IMR-90 (cell line): ENCODE data around the gene SH3TC1. TPM values are rescaled to one million over a fixed set of nuclear protein-coding genes. Genes with fewer than 3 reads are reported as not detected.

Source experiments
- ATAC-seq: fragments of 200-7000 bp; cut with Tn5 transposase; 2 replicates; pipeline ENCODE4 v1.9.1; 2020; ENCODE audit warnings: low read depth, mild to moderate bottlenecking, moderate library complexity
- BruUV-seq: library from RNA; stranded (reverse); fragments of 400-500 nt; replicated peaks from 2 replicates; lab custom pipeline; 2021; lab: Mats Ljungman, UMichigan
- CTCF ChIA-PET: fragments of 300-600 bp; formaldehyde crosslinking; extraction: SDS; loops from one replicate; lab custom pipeline; 2021; ENCODE audit warnings: antibody characterized with exemption; lab: Yijun Ruan, JAX
- POLR2A ChIA-PET: fragments of 300-600 bp; sonication (Branson Sonifier 250); formaldehyde crosslinking; loops from one replicate; lab custom pipeline; 2022; ENCODE audit warnings: antibody characterized with exemption; ENCODE audit not compliant: unreplicated experiment; lab: Charles Lee
- DNase-seq: peaks from one replicate; pipeline ENCODE4 v3.0.0; 2013
- H2AFZ ChIP-seq: replicated peaks from 2 replicates; pipeline ENCODE3; 2013; ENCODE audit warnings: low read length, mild to moderate bottlenecking; ENCODE audit not compliant: poor library complexity
- H2AK5ac ChIP-seq: 2 replicates; pipeline ENCODE4 v1.6.1; 2013; ENCODE audit warnings: low read depth, low read length, inconsistent platforms
- H2AK9ac ChIP-seq: replicated peaks from 2 replicates; pipeline ENCODE3; 2013; ENCODE audit warnings: mild to moderate bottlenecking, low read depth, low read length, moderate library complexity; ENCODE audit not compliant: poor library complexity
- H2BK120ac ChIP-seq: 2 replicates; pipeline ENCODE4 v1.6.1; 2013; ENCODE audit warnings: low read depth, low read length, inconsistent platforms
- H2BK15ac ChIP-seq: 3 replicates; pipeline ENCODE4 v1.6.1; 2013; ENCODE audit warnings: low read depth, low read length, inconsistent platforms
- H2BK20ac ChIP-seq: 2 replicates; pipeline ENCODE4 v1.6.1; 2013; ENCODE audit warnings: low read depth, mild to moderate bottlenecking, inconsistent platforms, low read length, moderate library complexity
- H2BK5ac ChIP-seq: 2 replicates; pipeline ENCODE4 v1.6.1; 2013; ENCODE audit warnings: mild to moderate bottlenecking, low read depth, low read length, inconsistent platforms; ENCODE audit not compliant: poor library complexity, severe bottlenecking
- H3K14ac ChIP-seq: replicated peaks from 2 replicates; pipeline ENCODE4 v1.6.1; 2013; ENCODE audit warnings: low read depth, low read length, inconsistent platforms
- H3K18ac ChIP-seq: 2 replicates; pipeline ENCODE4 v1.6.1; 2013; ENCODE audit warnings: low read depth, low read length, control low read depth
- H3K23ac ChIP-seq: 2 replicates; pipeline ENCODE4 v1.6.1; 2013; ENCODE audit warnings: low read depth, low read length, inconsistent platforms
- H3K27ac ChIP-seq: 2 replicates; pipeline ENCODE4 v1.5.1; 2013; ENCODE audit warnings: mild to moderate bottlenecking, control low read depth, low read length; ENCODE audit not compliant: insufficient read depth
- H3K27me3 ChIP-seq: 2 replicates; pipeline ENCODE4 v1.6.1; 2013; ENCODE audit warnings: low read length; ENCODE audit not compliant: control insufficient read depth, insufficient read depth
- H3K36me3 ChIP-seq: 2 replicates; pipeline ENCODE4 v1.6.1; 2013; ENCODE audit warnings: low read length, mixed read lengths; ENCODE audit not compliant: control insufficient read depth, insufficient read depth
- H3K4ac ChIP-seq: 2 replicates; pipeline ENCODE4 v1.6.1; 2013; ENCODE audit warnings: low read depth, low read length, inconsistent platforms
- H3K4me1 ChIP-seq: 2 replicates; pipeline ENCODE4 v1.6.1; 2013; ENCODE audit warnings: low read length, mixed read lengths; ENCODE audit not compliant: control insufficient read depth, insufficient read depth
- H3K4me2 ChIP-seq: 2 replicates; pipeline ENCODE4 v1.6.1; 2013; ENCODE audit warnings: low read depth, mild to moderate bottlenecking, control low read depth, low read length, moderate library complexity
- H3K4me3 ChIP-seq: 2 replicates; pipeline ENCODE4 v1.5.1; 2013; ENCODE audit warnings: low read depth, mild to moderate bottlenecking, control low read depth, low read length, moderate library complexity; ENCODE audit not compliant: insufficient read depth
- H3K56ac ChIP-seq: 2 replicates; pipeline ENCODE4 v1.6.1; 2013; ENCODE audit warnings: low read length, inconsistent platforms; ENCODE audit not compliant: insufficient read depth; ENCODE audit errors: extremely low read depth
- H3K79me1 ChIP-seq, 2 experiments: 2 replicates each; pipeline ENCODE4 v1.6.1; 2013; ENCODE audit warnings: low read length in 2 of 2, inconsistent platforms in 1 of 2, low read depth in 1 of 2
- H3K9ac ChIP-seq: 2 replicates; pipeline ENCODE4 v1.6.1; 2013; ENCODE audit warnings: low read depth, low read length, control low read depth
- H3K9me1 ChIP-seq: 2 replicates; pipeline ENCODE4 v1.6.1; 2013; ENCODE audit warnings: low read length, inconsistent platforms; ENCODE audit not compliant: insufficient read depth
- H3K9me3 ChIP-seq: 2 replicates; pipeline ENCODE4 v1.6.1; 2013; ENCODE audit warnings: low read length; ENCODE audit not compliant: control insufficient read depth, insufficient read depth
- H4K20me1 ChIP-seq: 2 replicates; pipeline ENCODE4 v1.6.1; 2013; ENCODE audit warnings: low read length, inconsistent platforms; ENCODE audit not compliant: insufficient read depth
- H4K5ac ChIP-seq: 2 replicates; pipeline ENCODE4 v1.6.1; 2013; ENCODE audit warnings: mild to moderate bottlenecking, low read depth, low read length, control low read depth
- H4K8ac ChIP-seq, 2 experiments: 2 replicates each; pipeline ENCODE4 v1.6.1; 2013; ENCODE audit warnings: low read depth in 2 of 2, low read length in 2 of 2, control low read depth in 1 of 2, inconsistent platforms in 1 of 2
- H4K91ac ChIP-seq: 2 replicates; pipeline ENCODE4 v1.6.1; 2013; ENCODE audit warnings: low read depth, low read length, inconsistent platforms; ENCODE audit not compliant: insufficient read depth
- CEBPB ChIP-seq: IDR thresholded peaks from 2 replicates; pipeline ENCODE4 v1.6.1; 2012; ENCODE audit warnings: low read depth, low read length, improper control_type of control experiment
- CHD1 ChIP-seq: IDR thresholded peaks from 2 replicates; pipeline ENCODE4 v1.6.1; 2012; ENCODE audit warnings: low read depth, low read length, improper control_type of control experiment
- MAZ ChIP-seq: IDR thresholded peaks from 2 replicates; pipeline ENCODE4 v1.6.1; 2012; ENCODE audit warnings: low read depth, mild to moderate bottlenecking, low read length, improper control_type of control experiment, moderate library complexity, borderline replicate concordance
- MXI1 ChIP-seq: IDR thresholded peaks from 2 replicates; pipeline ENCODE4 v1.6.1; 2012; ENCODE audit warnings: low read depth, mild to moderate bottlenecking, low read length, moderate library complexity, borderline replicate concordance
- RFX5 ChIP-seq: IDR thresholded peaks from 2 replicates; pipeline ENCODE4 v1.8.0; 2012; ENCODE audit warnings: low read depth, mild to moderate bottlenecking, low read length, moderate library complexity
- WGBS, 2 experiments: methylation state at CpG; one replicate each; pipeline versions ENCODE4 v1.1.5 to v1.1.7; 2013; ENCODE audit warnings: missing lambda C conversion rate in 2 of 2; ENCODE audit not compliant: insufficient read length in 1 of 2; ENCODE audit errors: extremely low coverage in 2 of 2; 5-methylcytosine and 5-hydroxymethylcytosine counted together
- dilution Hi-C: fragments of 300-500 bp; cut with HindIII; formaldehyde crosslinking; loops from one replicate; pipeline ENCODE4 v1.14.3; 2018; ENCODE audit warnings: low sequenced_read_pairs; ENCODE audit not compliant: unreplicated experiment
- in situ Hi-C: fragments of 300-500 bp; cut with MboI; formaldehyde crosslinking; loops from 3 replicates; pipeline ENCODE4 v1.14.3; 2019; ENCODE audit warnings: low sequenced_read_pairs, inconsistent platforms, mixed read lengths
- intact Hi-C: fragments of 100-400 bp; cut with micrococcal nuclease; formaldehyde crosslinking; loops from 2 replicates; pipeline ENCODE4 v1.10.0; 2022
- polyA plus RNA-seq, 3 experiments: library from polyadenylated mRNA; depleted of rRNA; stranded (reverse); fragments of >200 nt; gene quantifications; 2 replicates each; pipeline ENCODE4 v1.2.3, GENCODE V29; 2012; ENCODE audit warnings: low replicate concordance in 1 of 3
- total RNA-seq: library from RNA; depleted of rRNA; stranded (reverse); fragments of >200 nt; gene quantifications from 2 replicates; pipeline ENCODE4 v1.2.3, GENCODE V29; 2012
- TF ChIP-seq, protein P1 (sequence below): conservative IDR thresholded peaks from 2 replicates; pipeline ENCODE4 v1.5.1; 2012; ENCODE audit warnings: mild to moderate bottlenecking, low read depth, low read length, improper control_type of control experiment

The SH3TC1 gene
- total and polyA plus RNA-seq, 2 of the 4 experiments (the other 2 are of a cell fraction), result 1.6 to 2.2 TPM

DNA sequence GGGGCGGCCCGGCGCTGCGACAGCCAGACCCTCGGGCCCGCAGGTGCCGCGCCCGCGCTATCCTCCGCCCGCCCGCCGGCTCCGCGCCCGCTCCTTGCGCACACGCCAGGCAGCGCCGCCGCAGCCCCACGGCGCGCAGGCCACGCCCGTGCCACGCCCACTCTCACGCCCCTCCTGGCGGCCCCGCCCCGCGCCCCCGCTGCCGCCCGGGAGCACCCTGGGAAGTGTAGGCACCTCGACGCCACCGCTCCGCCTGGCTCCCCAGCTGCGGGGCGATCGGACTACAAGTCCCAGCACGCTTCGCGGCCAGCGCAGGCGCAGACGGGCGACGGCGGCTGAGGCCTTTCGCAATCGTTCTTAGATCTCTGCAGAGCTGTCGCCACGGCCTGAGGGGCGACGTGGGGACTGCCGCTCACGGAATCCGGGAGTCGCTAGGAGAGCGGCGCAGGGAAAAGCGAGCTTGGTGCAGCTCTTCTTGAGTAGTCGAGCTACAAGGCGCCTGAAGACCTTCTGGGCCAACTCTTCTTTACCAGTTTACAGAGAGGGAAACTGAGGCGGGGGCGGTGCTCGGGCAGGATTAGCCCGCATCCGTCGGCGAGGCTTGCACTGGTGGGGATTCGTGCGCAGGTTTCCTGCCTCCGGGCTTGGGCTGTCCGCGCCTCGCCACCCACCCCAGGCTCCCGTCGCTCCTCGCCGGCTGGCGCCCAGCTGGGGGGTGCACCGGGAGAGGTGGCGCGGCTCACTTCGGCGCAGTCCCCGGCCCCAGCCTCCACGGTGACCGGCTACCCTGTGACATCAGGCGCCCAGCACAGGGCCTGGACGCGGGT is 40.2 kb upstream of the SH3TC1 start, which contains the start of gene ABLIM2:
TSS of gene ABLIM2 (minus strand) at position 104 of the 827 bp plus-strand sequence. CDS start 124 bp downstream, outside the sequence.
- H2BK120ac ChIP-seq, result no peak within 1 kb of the TSS
- H2AFZ ChIP-seq, result peak within 1 kb of the TSS; percentile 99
- peak within 1 kb of the TSS; percentile 96 for H2AK9ac ChIP-seq
- H3K27me3 ChIP-seq, result peaks cover 57% of the 10 kb centered on the region
- no peaks in the 10 kb centered on the region for H3K79me1 ChIP-seq
- no peak within 1 kb of the TSS for H2BK15ac ChIP-seq
- no peaks in the 10 kb centered on the region for H3K36me3 ChIP-seq
- peak; percentile 96 for DNase-seq
- in situ Hi-C loops (no loop called here), dilution Hi-C loops (no loop called here), intact Hi-C loops (no loop called here)
- peak within 1 kb of the TSS; percentile 74 for H3K4ac ChIP-seq
- peak within 1 kb of the TSS; percentile 67; the same call in 1 of the 2 replicates for H3K18ac ChIP-seq
- TF ChIP-seq, protein P1, sequence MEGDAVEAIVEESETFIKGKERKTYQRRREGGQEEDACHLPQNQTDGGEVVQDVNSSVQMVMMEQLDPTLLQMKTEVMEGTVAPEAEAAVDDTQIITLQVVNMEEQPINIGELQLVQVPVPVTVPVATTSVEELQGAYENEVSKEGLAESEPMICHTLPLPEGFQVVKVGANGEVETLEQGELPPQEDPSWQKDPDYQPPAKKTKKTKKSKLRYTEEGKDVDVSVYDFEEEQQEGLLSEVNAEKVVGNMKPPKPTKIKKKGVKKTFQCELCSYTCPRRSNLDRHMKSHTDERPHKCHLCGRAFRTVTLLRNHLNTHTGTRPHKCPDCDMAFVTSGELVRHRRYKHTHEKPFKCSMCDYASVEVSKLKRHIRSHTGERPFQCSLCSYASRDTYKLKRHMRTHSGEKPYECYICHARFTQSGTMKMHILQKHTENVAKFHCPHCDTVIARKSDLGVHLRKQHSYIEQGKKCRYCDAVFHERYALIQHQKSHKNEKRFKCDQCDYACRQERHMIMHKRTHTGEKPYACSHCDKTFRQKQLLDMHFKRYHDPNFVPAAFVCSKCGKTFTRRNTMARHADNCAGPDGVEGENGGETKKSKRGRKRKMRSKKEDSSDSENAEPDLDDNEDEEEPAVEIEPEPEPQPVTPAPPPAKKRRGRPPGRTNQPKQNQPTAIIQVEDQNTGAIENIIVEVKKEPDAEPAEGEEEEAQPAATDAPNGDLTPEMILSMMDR, result no peak
- peak; percentile 100 for TF ChIP-seq CEBPB
- no peak for TF ChIP-seq CHD1
- TF ChIP-seq RFX5, result no peak
- peak; percentile 41; the same call in 1 of the 2 replicates for TF ChIP-seq MXI1
- peak; percentile 95; the same call in 1 of the 2 replicates for TF ChIP-seq MAZ
- peak within 1 kb of the TSS; percentile 1; the same call in 1 of the 2 replicates for H3K23ac ChIP-seq
- H4K20me1 ChIP-seq, result no peaks in the 10 kb centered on the region
- CTCF ChIA-PET, result interaction anchor here (1.3 kb wide), 1 partner anchor 18 kb away, joined by 3 read pairs; no protein-coding TSS in a partner anchor
- BruUV-seq, result no TSS peak
- peak within 1 kb of the TSS; percentile 46; the same call in 1 of the 2 replicates for H3K27ac ChIP-seq
- peak within 1 kb of the TSS; percentile 86 for H4K5ac ChIP-seq
- H4K8ac ChIP-seq, result peak within 1 kb of the TSS; percentile 79 to 96
- peaks cover 5% of the 10 kb centered on the region; the same call in 1 of the 2 replicates for H3K4me1 ChIP-seq
- H3K9ac ChIP-seq, result peak within 1 kb of the TSS; percentile 80
- no peak within 1 kb of the TSS for H3K56ac ChIP-seq
- peak within 1 kb of the TSS; percentile 97 for H3K4me2 ChIP-seq
- H3K9me1 ChIP-seq, result 0 out of 2 replicates have a peak, but pooled peaks cover 4% of the 10 kb centered on the region
- H3K9me3 ChIP-seq, result no peaks in the 10 kb centered on the region
- peak within 1 kb of the TSS; percentile 49; the same call in 1 of the 2 replicates for H4K91ac ChIP-seq
- H3K14ac ChIP-seq, result 0 out of 2 replicates have a peak within 1 kb of the TSS, but pooled peaks have one; percentile 77
- no peak within 1 kb of the TSS for H2BK5ac ChIP-seq
- H3K4me3 ChIP-seq, result peak within 1 kb of the TSS; percentile 83
- POLR2A ChIA-PET, result no interaction called here
- ATAC-seq, result peak; percentile 100
- 0 out of 2 replicates have a peak within 1 kb of the TSS, but pooled peaks have one; percentile 50 for H2AK5ac ChIP-seq
- 1% methylated on average over 30 of the region's 96 CpGs; no CpG with 5 or more reads in 1 of the 2 experiments for WGBS, 2 experiments
- H2BK20ac ChIP-seq, result no peak within 1 kb of the TSS
